Suprapubic skin (tissue), 4 donors: ENCODE measurements around the gene GRM5. TPM values are rescaled to one million over a fixed set of nuclear protein-coding genes. Genes with fewer than 3 reads are reported as not detected.

Experiments
- DNase-seq, 2 donors: peaks; one replicate each; pipeline ENCODE4 v3.0.0-alpha.2; 2019; ENCODE audit warnings: low spot score in 2 of 2
- H3K27ac ChIP-seq: fragments of 200-600 bp; sonication (generic); one replicate; pipeline ENCODE4 v1.5.1; 2019
- H3K27me3 ChIP-seq: fragments of 200-600 bp; sonication (generic); one replicate; pipeline ENCODE4 v1.5.1; 2019
- H3K36me3 ChIP-seq: fragments of 200-600 bp; sonication (generic); one replicate; pipeline ENCODE4 v1.5.1; 2019
- H3K4me1 ChIP-seq: fragments of 200-600 bp; sonication (generic); one replicate; pipeline ENCODE4 v1.5.1; 2019
- H3K4me3 ChIP-seq: fragments of 200-600 bp; sonication (generic); one replicate; pipeline ENCODE4 v1.5.1; 2019; ENCODE audit warnings: mild to moderate bottlenecking
- H3K9me3 ChIP-seq: fragments of 200-600 bp; sonication (generic); one replicate; pipeline ENCODE4 v1.5.1; 2019
- EP300 ChIP-seq: sonication (generic); formaldehyde crosslinking; IDR thresholded peaks from one replicate; pipeline ENCODE4 v1.6.1; 2017; ENCODE audit warnings: antibody characterized with exemption
- POLR2A ChIP-seq, 2 donors: fragments of 450-650 bp; IDR thresholded peaks; one replicate each; pipeline ENCODE4 v1.6.1; 2017; ENCODE audit warnings: antibody characterized with exemption in 2 of 2, mild to moderate bottlenecking in 2 of 2, moderate library complexity in 2 of 2
- POLR2AphosphoS5 ChIP-seq, 3 donors: sonication (generic); formaldehyde crosslinking; IDR thresholded peaks; one replicate each; pipeline ENCODE4 v1.6.1; 2017; ENCODE audit warnings: antibody characterized with exemption in 3 of 3
- WGBS: methylation state at CpG from one replicate; pipeline ENCODE4 v1.1.5; 2018; 5-methylcytosine and 5-hydroxymethylcytosine counted together
- total RNA-seq, 4 donors: library from RNA; depleted of rRNA; stranded (reverse); fragments of >200 nt; gene quantifications; one replicate each; pipeline ENCODE4 v1.1.0, GENCODE V29; 2016
- TF ChIP-seq, protein P1 (sequence below), 2 donors: fragments of 200-600 bp in 1 of 2; fragments of 450-650 bp in 1 of 2; sonication (generic) in 1 of 2; IDR thresholded peaks; one replicate each; pipeline ENCODE4 v1.5.1; 2016 to 2019; ENCODE audit warnings: antibody characterized with exemption in 2 of 2, mild to moderate bottlenecking in 1 of 2, moderate library complexity in 1 of 2

Gene GRM5
- total RNA-seq, 4 donors from 2014 or later = not detected

DNA sequence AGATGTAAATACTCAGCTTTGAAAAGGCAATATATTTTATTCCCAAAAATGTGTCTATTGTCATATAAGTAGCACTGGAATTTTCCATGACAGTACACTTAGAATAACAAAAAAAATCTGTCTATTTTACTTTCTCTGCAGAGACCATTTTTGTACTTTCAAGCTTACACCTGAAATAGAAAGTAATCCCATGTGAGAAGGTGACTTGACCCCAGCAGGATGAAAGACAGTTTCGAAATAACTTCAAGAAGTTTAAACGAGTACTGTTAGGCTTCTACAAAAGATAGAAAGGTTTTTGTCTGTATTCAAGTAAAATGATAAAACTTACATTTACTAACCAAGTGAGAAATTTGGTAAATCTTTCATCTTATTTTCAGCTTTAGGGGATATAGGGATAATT is 468.4 kb downstream of the GRM5 start:
- H3K36me3 ChIP-seq = no peaks in the 10 kb centered on the region
- H3K27me3 ChIP-seq = no peaks in the 10 kb centered on the region
- no peak overlapping the region for H3K4me3 ChIP-seq
- no peak overlapping the region for H3K27ac ChIP-seq
- H3K9me3 ChIP-seq = no peaks in the 10 kb centered on the region
- DNase-seq = no peak
- no peaks in the 10 kb centered on the region for H3K4me1 ChIP-seq
- 72% methylated on average over 2 of the region's 2 CpGs for WGBS
- TF ChIP-seq POLR2A (IDR thresholded peaks at IDR 0.05) (no peak), POLR2AphosphoS5 (IDR thresholded peaks at IDR 0.05) (no peak), EP300 (no peak)
- TF ChIP-seq, protein P1, sequence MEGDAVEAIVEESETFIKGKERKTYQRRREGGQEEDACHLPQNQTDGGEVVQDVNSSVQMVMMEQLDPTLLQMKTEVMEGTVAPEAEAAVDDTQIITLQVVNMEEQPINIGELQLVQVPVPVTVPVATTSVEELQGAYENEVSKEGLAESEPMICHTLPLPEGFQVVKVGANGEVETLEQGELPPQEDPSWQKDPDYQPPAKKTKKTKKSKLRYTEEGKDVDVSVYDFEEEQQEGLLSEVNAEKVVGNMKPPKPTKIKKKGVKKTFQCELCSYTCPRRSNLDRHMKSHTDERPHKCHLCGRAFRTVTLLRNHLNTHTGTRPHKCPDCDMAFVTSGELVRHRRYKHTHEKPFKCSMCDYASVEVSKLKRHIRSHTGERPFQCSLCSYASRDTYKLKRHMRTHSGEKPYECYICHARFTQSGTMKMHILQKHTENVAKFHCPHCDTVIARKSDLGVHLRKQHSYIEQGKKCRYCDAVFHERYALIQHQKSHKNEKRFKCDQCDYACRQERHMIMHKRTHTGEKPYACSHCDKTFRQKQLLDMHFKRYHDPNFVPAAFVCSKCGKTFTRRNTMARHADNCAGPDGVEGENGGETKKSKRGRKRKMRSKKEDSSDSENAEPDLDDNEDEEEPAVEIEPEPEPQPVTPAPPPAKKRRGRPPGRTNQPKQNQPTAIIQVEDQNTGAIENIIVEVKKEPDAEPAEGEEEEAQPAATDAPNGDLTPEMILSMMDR (IDR thresholded peaks at IDR 0.05) = no peak

DNA sequence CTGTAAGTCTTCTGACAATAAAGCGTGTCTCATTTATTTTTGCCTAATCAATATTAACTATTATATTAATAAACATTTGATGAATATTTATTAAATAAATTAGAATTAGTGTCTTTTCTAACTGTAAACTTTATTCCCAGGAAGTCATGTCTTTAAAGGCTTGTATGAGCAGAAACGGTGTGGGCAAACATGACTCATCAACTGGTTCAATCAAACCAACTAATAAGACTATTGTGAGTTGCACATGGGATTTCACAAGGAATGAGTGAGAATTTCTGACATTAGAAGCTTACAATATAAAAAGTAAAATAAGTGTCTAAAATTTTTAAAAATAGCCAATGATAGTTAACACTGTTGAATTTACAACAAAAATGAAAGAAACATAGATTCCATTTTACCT is 469.0 kb downstream of the GRM5 start:
- WGBS = 71% methylated on average over 2 of the region's 2 CpGs
- Histone ChIP-seq H3K9me3 (no peaks in the 10 kb centered on the region), H3K27me3 (no peaks in the 10 kb centered on the region), H3K4me3 (no peak overlapping the region), H3K27ac (no peak overlapping the region), H3K36me3 (no peaks in the 10 kb centered on the region), H3K4me1 (no peaks in the 10 kb centered on the region)
- DNase-seq = no peak
- TF ChIP-seq POLR2A (IDR thresholded peaks at IDR 0.05) (no peak), EP300 (no peak), POLR2AphosphoS5 (IDR thresholded peaks at IDR 0.05) (no peak)

DNA sequence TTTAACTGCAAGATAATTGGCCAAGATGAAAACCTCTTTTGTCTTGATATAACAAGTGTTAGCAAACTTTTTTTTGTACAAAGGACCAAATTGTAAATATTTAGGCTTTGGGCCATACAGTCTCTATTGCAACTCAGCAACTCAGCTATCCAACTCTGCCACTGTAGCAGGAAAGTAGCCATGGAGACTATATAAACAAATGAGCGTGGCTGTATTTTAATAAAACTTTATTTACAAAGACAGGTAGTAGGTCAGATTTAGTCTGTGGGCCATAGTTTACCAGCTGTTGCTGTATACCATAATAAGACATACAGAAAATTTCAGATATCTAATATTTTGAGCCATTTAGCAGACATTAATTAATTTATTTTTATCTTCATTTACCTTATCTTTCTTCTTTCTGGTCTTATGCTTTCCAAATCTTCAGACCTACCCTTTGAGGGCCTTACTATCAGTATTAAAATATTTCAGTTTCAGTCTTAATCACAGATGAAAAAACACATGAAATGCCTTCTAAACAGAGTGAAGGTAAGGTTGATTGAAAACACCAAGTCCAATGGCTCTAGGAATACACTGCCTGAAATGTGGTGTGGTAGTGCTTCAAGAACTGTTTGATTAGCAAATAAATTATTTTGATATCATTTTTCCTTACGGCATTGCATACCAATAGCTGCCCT is 471.4 kb downstream of the GRM5 start:
- WGBS = 80% methylated on average over 2 of the region's 2 CpGs
- no peaks in the 10 kb centered on the region for H3K4me1 ChIP-seq
- H3K4me3 ChIP-seq = no peak overlapping the region
- TF ChIP-seq, protein P1 (IDR thresholded peaks at IDR 0.05) = no peak
- TF ChIP-seq EP300 (no peak), POLR2A (IDR thresholded peaks at IDR 0.05) (no peak), POLR2AphosphoS5 (IDR thresholded peaks at IDR 0.05) (no peak)
- no peaks in the 10 kb centered on the region for H3K27me3 ChIP-seq
- no peaks in the 10 kb centered on the region for H3K36me3 ChIP-seq
- H3K27ac ChIP-seq = no peak overlapping the region
- H3K9me3 ChIP-seq = no peaks in the 10 kb centered on the region
- DNase-seq = no peak

DNA sequence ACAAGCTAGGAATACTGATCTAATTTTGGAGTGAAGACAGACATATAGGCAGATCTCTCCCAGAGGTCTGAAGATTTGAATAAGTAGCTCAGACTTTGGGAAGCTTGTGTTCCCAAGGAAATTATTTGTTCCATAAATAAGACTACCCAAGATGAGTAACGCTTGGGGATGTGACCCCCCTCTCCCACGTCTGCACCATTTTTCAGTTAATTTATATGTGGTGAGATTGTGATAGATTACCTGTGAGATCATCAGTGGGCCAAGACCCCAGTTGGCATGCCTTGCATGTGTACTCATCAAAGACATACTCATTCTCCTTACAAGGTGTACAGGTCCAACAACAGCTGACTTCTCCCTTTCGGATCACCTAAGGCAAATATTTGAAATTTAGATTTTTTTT is 475.4 kb downstream of the GRM5 start:
- WGBS = 73% methylated on average over 3 of the region's 3 CpGs
- no peaks in the 10 kb centered on the region for H3K27me3 ChIP-seq
- H3K27ac ChIP-seq = no peak overlapping the region
- TF ChIP-seq EP300 (no peak), POLR2AphosphoS5 (IDR thresholded peaks at IDR 0.05) (no peak), POLR2A (IDR thresholded peaks at IDR 0.05) (no peak)
- TF ChIP-seq, protein P1 (IDR thresholded peaks at IDR 0.05) = no peak
- H3K9me3 ChIP-seq = no peaks in the 10 kb centered on the region
- no peaks in the 10 kb centered on the region for H3K36me3 ChIP-seq
- no peak overlapping the region for H3K4me3 ChIP-seq
- DNase-seq = no peak
- no peaks in the 10 kb centered on the region for H3K4me1 ChIP-seq

DNA sequence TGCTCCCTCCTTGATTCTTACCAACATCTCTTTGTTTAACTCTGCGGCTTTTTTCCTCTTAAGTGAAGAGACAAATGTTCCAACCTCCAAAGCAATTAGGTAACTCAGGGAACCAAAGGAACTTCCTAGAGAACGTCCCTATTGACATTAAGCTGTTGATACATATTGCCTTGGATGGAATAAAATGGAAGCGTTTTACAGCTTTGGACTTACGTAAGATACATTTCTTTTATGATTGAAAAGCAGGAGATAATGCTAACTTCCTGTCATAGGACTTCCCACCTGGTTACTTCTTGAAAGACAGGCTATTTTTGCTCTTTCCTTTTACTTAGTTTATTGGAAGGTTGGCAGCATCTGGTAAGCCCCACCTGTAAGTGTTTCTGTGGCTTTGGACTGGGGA is 482.5 kb downstream of the GRM5 start:
- Histone ChIP-seq H3K4me3 (no peak overlapping the region), H3K27me3 (no peaks in the 10 kb centered on the region), H3K36me3 (no peaks in the 10 kb centered on the region), H3K9me3 (no peaks in the 10 kb centered on the region), H3K4me1 (no peaks in the 10 kb centered on the region), H3K27ac (no peak overlapping the region)
- TF ChIP-seq, protein P1 (IDR thresholded peaks at IDR 0.05) = no peak
- no peak for TF ChIP-seq POLR2AphosphoS5 (IDR thresholded peaks at IDR 0.05)
- no peak for TF ChIP-seq POLR2A (IDR thresholded peaks at IDR 0.05)
- TF ChIP-seq EP300 = no peak
- DNase-seq = no peak
- 72% methylated on average over 4 of the region's 4 CpGs for WGBS

DNA sequence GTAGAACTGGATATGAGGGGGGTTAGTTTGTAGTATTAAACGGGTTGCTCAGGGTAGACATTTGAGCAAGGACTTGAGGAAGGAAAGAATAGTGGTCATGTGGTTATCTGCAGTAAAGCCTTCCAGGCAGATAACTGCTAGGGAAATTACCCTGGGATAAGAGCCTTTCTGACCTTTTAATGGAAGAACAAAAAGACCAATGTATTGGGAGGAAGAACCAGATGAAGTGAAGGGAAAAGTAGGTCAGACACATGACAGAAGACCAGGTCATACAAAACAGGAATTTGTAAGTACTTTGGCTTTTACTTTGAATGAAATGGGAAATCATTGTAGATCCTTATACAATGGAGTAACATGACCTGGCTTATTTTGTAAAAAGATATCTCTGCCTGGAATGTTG is 486.3 kb downstream of the GRM5 start:
- Histone ChIP-seq H3K4me3 (no peak overlapping the region), H3K4me1 (no peaks in the 10 kb centered on the region), H3K27me3 (no peaks in the 10 kb centered on the region), H3K9me3 (no peaks in the 10 kb centered on the region), H3K27ac (no peak overlapping the region), H3K36me3 (no peaks in the 10 kb centered on the region)
- TF ChIP-seq POLR2AphosphoS5 (IDR thresholded peaks at IDR 0.05) = no peak
- TF ChIP-seq, protein P1 (IDR thresholded peaks at IDR 0.05) = no peak
- TF ChIP-seq EP300 = no peak
- no peak for TF ChIP-seq POLR2A (IDR thresholded peaks at IDR 0.05)
- DNase-seq = no peak
- WGBS = 61% methylated on average over 1 of the region's 1 CpG
